Glutamatergic neuron (in vitro differentiated cells): Measurements from ENCODE around the gene EVI5L. TPM values are rescaled to one million over a fixed set of nuclear protein-coding genes. Genes with fewer than 3 reads are reported as not detected.

Experiments used
- DNase-seq: peaks from one replicate; pipeline ENCODE4 v3.0.0; 2022
- H3K27ac Mint-ChIP-seq: one replicate; pipeline ENCODE4 v1.8.0; 2020; ENCODE audit warnings: mild to moderate bottlenecking, mixed read lengths, inconsistent platforms; ENCODE audit not compliant: unreplicated experiment
- H3K27me3 Mint-ChIP-seq: one replicate; pipeline ENCODE4 v1.8.0; 2020; ENCODE audit warnings: mild to moderate bottlenecking, moderate library complexity, mixed read lengths, inconsistent platforms; ENCODE audit not compliant: unreplicated experiment
- H3K36me3 Mint-ChIP-seq: one replicate; pipeline ENCODE4 v1.8.0; 2020; ENCODE audit warnings: mild to moderate bottlenecking, mixed read lengths, inconsistent platforms; ENCODE audit not compliant: unreplicated experiment
- H3K4me1 Mint-ChIP-seq: one replicate; pipeline ENCODE4 v1.8.0; 2020; ENCODE audit warnings: mild to moderate bottlenecking, low read depth, mixed read lengths, inconsistent platforms; ENCODE audit not compliant: unreplicated experiment
- H3K4me3 Mint-ChIP-seq: one replicate; pipeline ENCODE4 v1.8.0; 2020; ENCODE audit warnings: mild to moderate bottlenecking, mixed read lengths, inconsistent platforms; ENCODE audit not compliant: unreplicated experiment
- H3K9me3 Mint-ChIP-seq: one replicate; pipeline ENCODE4 v1.8.0; 2020; ENCODE audit warnings: mild to moderate bottlenecking, moderate library complexity, mixed read lengths, inconsistent platforms; ENCODE audit not compliant: unreplicated experiment
- total RNA-seq: library from RNA; stranded (reverse); fragmentation: NEBNext Ultra II Directional; extraction: Animal tissue kit (Norgen Biotek cat#: 25700); gene quantifications from one replicate; pipeline ENCODE4 v1.2.1, GENCODE V29; 2021; ENCODE audit not compliant: unreplicated experiment
- TF ChIP-seq, protein P1 (sequence below): fragments of 200-600 bp; sonication (generic); IDR thresholded peaks from one replicate; pipeline ENCODE4 v1.5.0; 2021; ENCODE audit not compliant: partially characterized antibody, unreplicated experiment

Gene EVI5L
- total RNA-seq, 1 donor from 2014 or later: 36.4 TPM

GRCh38 chr19:7872306-7873204 is 42.5 kb downstream of the EVI5L start:
- no peak for DNase-seq
- peaks cover 8% of the 10 kb centered on the region for H3K9me3 Mint-ChIP-seq
- peaks cover 4% of the 10 kb centered on the region for H3K4me1 Mint-ChIP-seq
- TF ChIP-seq, protein P1, sequence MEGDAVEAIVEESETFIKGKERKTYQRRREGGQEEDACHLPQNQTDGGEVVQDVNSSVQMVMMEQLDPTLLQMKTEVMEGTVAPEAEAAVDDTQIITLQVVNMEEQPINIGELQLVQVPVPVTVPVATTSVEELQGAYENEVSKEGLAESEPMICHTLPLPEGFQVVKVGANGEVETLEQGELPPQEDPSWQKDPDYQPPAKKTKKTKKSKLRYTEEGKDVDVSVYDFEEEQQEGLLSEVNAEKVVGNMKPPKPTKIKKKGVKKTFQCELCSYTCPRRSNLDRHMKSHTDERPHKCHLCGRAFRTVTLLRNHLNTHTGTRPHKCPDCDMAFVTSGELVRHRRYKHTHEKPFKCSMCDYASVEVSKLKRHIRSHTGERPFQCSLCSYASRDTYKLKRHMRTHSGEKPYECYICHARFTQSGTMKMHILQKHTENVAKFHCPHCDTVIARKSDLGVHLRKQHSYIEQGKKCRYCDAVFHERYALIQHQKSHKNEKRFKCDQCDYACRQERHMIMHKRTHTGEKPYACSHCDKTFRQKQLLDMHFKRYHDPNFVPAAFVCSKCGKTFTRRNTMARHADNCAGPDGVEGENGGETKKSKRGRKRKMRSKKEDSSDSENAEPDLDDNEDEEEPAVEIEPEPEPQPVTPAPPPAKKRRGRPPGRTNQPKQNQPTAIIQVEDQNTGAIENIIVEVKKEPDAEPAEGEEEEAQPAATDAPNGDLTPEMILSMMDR: no peak
- H3K27me3 Mint-ChIP-seq: peaks cover 22% of the 10 kb centered on the region
- no peak overlapping the region for H3K27ac Mint-ChIP-seq
- no peaks in the 10 kb centered on the region for H3K36me3 Mint-ChIP-seq
- peak overlapping the region; percentile 65 for H3K4me3 Mint-ChIP-seq

DNA sequence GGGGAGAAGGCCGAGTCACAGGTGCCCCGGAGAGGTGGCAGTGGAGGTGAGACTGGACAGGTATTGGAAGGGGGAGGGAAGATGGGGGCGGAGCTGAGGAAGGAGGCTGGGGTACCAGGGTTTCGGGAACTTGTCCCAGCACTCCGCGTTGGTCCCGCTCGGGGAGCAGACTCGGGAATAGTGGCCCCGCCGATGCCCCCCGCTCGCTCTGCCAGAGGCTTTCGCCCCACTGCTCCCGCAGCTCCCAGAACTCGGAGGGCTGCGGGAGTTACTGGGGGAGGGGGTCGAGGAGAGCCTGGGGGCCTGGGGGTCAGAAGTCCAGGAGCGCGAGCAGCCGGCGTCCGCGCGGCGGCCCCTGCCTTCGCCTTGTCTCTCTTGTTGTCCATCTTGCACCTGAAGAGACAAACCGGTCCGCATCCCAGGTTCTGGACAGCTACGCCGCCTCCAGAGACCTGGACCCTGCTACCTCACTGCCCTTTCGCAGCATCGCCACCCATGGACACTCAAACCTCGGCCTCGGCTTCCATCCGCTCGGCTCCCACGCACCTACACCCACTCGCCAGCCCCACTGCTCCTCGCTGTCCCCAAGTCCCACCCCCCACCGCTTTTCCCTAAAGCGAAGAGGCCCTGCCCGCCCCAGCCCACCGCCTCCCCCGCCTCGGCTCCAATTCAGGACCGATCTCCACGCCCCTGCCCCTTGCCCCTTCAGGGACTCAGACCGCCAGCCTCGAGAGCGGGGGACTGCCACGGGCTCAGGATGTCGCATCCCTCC is 43.5 kb downstream of the EVI5L start:
- Mint-ChIP-seq H3K27ac (peak overlapping the region; percentile 92), H3K4me1 (peaks cover 4% of the 10 kb centered on the region), H3K9me3 (peaks cover 5% of the 10 kb centered on the region), H3K4me3 (peak overlapping the region; percentile 91), H3K27me3 (peaks cover 18% of the 10 kb centered on the region), H3K36me3 (no peaks in the 10 kb centered on the region)
- TF ChIP-seq, protein P1: no peak
- peak; percentile 68 for DNase-seq

- H3K4me1 Mint-ChIP-seq: peaks cover 6% of the 10 kb centered on the region
- H3K27me3 Mint-ChIP-seq: peaks cover 15% of the 10 kb centered on the region
- DNase-seq: peak; percentile 87
- peak within 1 kb of the TSS; percentile 91 for H3K4me3 Mint-ChIP-seq
- H3K9me3 Mint-ChIP-seq: peaks cover 5% of the 10 kb centered on the region
- TF ChIP-seq, protein P1: no peak
- peak within 1 kb of the TSS; percentile 92 for H3K27ac Mint-ChIP-seq
- no peaks in the 10 kb centered on the region for H3K36me3 Mint-ChIP-seq
These were observed 44.3 kb downstream of the EVI5L start, which contains the start of gene PRR36 for GRCh38 chr19:7874076-7874896. Gene PRR36 (minus strand): TSS chr19:7874390. CDS start chr19:7873689, 701 bp downstream.

GRCh38 chr19:7874897-7875273 is 44.9 kb downstream of the EVI5L start:
- H3K27ac Mint-ChIP-seq: peak overlapping the region; percentile 48
- no peak for DNase-seq
- H3K4me3 Mint-ChIP-seq: peak overlapping the region; percentile 82
- H3K27me3 Mint-ChIP-seq: peaks cover 15% of the 10 kb centered on the region
- no peaks in the 10 kb centered on the region for H3K36me3 Mint-ChIP-seq
- H3K9me3 Mint-ChIP-seq: peaks cover 6% of the 10 kb centered on the region
- TF ChIP-seq, protein P1: no peak
- H3K4me1 Mint-ChIP-seq: peaks cover 6% of the 10 kb centered on the region
